Prostate gland (tissue), 2 donors: Measurements from ENCODE around the gene CDC27.

Experiments
- CTCF ChIP-seq, 4 experiments: fragments of 200-600 bp in 2 of 4; fragments of 450-650 bp in 2 of 4; sonication (generic) in 2 of 4; IDR thresholded peaks; 1 replicate in 3 of 4; 2 replicates in 1 of 4; pipeline ENCODE4 v1.5.1; 2016 to 2019; ENCODE audit warnings: antibody characterized with exemption in 4 of 4, mild to moderate bottlenecking in 2 of 4, moderate library complexity in 2 of 4
- POLR2A ChIP-seq: fragments of 450-650 bp; IDR thresholded peaks from one replicate; pipeline ENCODE4 v1.6.1; 2016; ENCODE audit warnings: antibody characterized with exemption, mild to moderate bottlenecking

DNA sequence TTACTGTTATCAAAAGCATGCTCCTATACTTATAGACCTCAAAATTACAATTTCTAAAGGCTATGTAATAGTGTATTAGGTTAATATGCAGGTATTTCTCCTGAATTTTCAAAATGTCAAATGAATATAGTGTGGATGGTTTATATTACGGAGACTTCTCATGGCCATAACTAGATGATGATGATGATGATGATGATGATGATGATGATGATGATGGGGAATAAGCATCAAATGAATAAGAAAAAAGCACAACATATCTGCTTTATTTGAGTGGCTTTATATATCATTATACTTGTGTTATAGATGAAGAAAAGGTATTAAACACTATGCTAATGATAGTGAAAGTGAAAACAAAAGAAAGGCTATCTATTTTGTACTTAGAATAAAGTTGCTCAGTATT, 53.9 kb downstream of the CDC27 start:
- TF ChIP-seq CTCF (IDR thresholded peaks at IDR 0.05): no peak
- no peak for TF ChIP-seq POLR2A
